Mucosa of descending colon (tissue), 3 donors: ENCODE data around the gene AAMDC. TPM values are rescaled to one million over a fixed set of nuclear protein-coding genes. Genes with fewer than 3 reads are reported as not detected.

Source experiments
- ATAC-seq: fragments of 200-7000 bp; cut with Tn5 transposase; one replicate; pipeline ENCODE4 v1.9.1; 2020; ENCODE audit warnings: mild to moderate bottlenecking, moderate library complexity
- DNase-seq, 3 donors: peaks; one replicate each; pipeline ENCODE4 v3.0.0-alpha.2; 2020
- H3K36me3 ChIP-seq: fragments of 200-600 bp; one replicate; pipeline ENCODE4 v1.8.0; 2021; ENCODE audit warnings: low read depth, mild to moderate bottlenecking
- H3K4me1 ChIP-seq: fragments of 200-600 bp; one replicate; pipeline ENCODE4 v1.8.0; 2021; ENCODE audit warnings: low read depth, mild to moderate bottlenecking
- H3K4me3 ChIP-seq: fragments of 200-600 bp; one replicate; pipeline ENCODE4 v1.8.0; 2021; ENCODE audit warnings: mild to moderate bottlenecking
- H3K9me3 ChIP-seq: fragments of 200-600 bp; one replicate; pipeline ENCODE4 v1.8.0; 2021; ENCODE audit warnings: mild to moderate bottlenecking
- CTCF ChIP-seq: fragments of 200-600 bp; IDR thresholded peaks from one replicate; pipeline ENCODE4 v1.8.0; 2022; ENCODE audit warnings: antibody characterized with exemption, mild to moderate bottlenecking
- intact Hi-C, 2 donors: fragments of 100-400 bp; cut with DNase I in 1 of 2; cut with micrococcal nuclease in 1 of 2; formaldehyde crosslinking; loops; one replicate each; pipeline versions ENCODE4 v1.11.0 to v1.11.1; 2022; cut with DNase I, micrococcal nuclease
- total RNA-seq, 3 donors: library from RNA; stranded (reverse); fragmentation: NEBNext Ultra II Directional in 2 of 3; extraction: Animal tissue kit (Norgen Biotek cat#: 25700) in 2 of 3; gene quantifications; one replicate each; pipeline versions ENCODE4 v1.2.1 to v1.2.4, GENCODE V29; 2021 to 2023
- donor health status: DM: no; HTN: no; CAD: no; lungs with moderate emphysema.
- donor health status: DM: no; HTN: no; CAD: no.
- donor health status: DM: no; HTN: yes; CAD: no.

Gene AAMDC
- total RNA-seq, 3 donors from 2014 or later: 22.9 to 28.1 (median 27.9) TPM

- Histone ChIP-seq H3K4me1 (no peaks in the 10 kb centered on the region), H3K9me3 (peaks cover 3% of the 10 kb centered on the region), H3K4me3 (no peak overlapping the region), H3K36me3 (no peaks in the 10 kb centered on the region)
- DNase-seq: no peak
- TF ChIP-seq CTCF: no peak
- intact Hi-C loops: no loop called here
- no peak for ATAC-seq
Measured at GRCh38 chr11:77791301-77791700, 29.6 kb upstream of the AAMDC start.

- H3K4me3 ChIP-seq: no peak overlapping the region
- H3K9me3 ChIP-seq: peaks cover 3% of the 10 kb centered on the region
- no peak for ATAC-seq
- H3K4me1 ChIP-seq: no peaks in the 10 kb centered on the region
- no peaks in the 10 kb centered on the region for H3K36me3 ChIP-seq
- DNase-seq: no peak
- intact Hi-C loops: no loop called here
- no peak for TF ChIP-seq CTCF
Measured at GRCh38 chr11:77793972-77794371, 27.0 kb upstream of the AAMDC start.

- no peak for TF ChIP-seq CTCF
- intact Hi-C loops: no loop called here
- no peak for DNase-seq
- H3K4me3 ChIP-seq: no peak overlapping the region
- no peaks in the 10 kb centered on the region for H3K9me3 ChIP-seq
- H3K4me1 ChIP-seq: peaks cover 3% of the 10 kb centered on the region
- no peak for ATAC-seq
- no peaks in the 10 kb centered on the region for H3K36me3 ChIP-seq
Measured at GRCh38 chr11:77799338-77799737, 21.6 kb upstream of the AAMDC start.

GRCh38 chr11:77800449-77800848, 20.5 kb upstream of the AAMDC start:
- Histone ChIP-seq H3K9me3 (no peaks in the 10 kb centered on the region), H3K36me3 (no peaks in the 10 kb centered on the region), H3K4me1 (peaks cover 3% of the 10 kb centered on the region), H3K4me3 (no peak overlapping the region)
- intact Hi-C loops: no loop called here
- DNase-seq (no peak), ATAC-seq (no peak)
- no peak for TF ChIP-seq CTCF

- H3K36me3 ChIP-seq: no peaks in the 10 kb centered on the region
- ATAC-seq (no peak), DNase-seq (no peak)
- no peaks in the 10 kb centered on the region for H3K9me3 ChIP-seq
- H3K4me3 ChIP-seq: no peak overlapping the region
- peaks cover 3% of the 10 kb centered on the region for H3K4me1 ChIP-seq
- intact Hi-C loops: no loop called here
- no peak for TF ChIP-seq CTCF
Measured at GRCh38 chr11:77801477-77801876, 19.5 kb upstream of the AAMDC start.

- DNase-seq (no peak), ATAC-seq (no peak)
- no peak overlapping the region for H3K4me3 ChIP-seq
- H3K9me3 ChIP-seq: no peaks in the 10 kb centered on the region
- peaks cover 3% of the 10 kb centered on the region for H3K4me1 ChIP-seq
- intact Hi-C loops: no loop called here
- no peak for TF ChIP-seq CTCF
- no peaks in the 10 kb centered on the region for H3K36me3 ChIP-seq
Measured at GRCh38 chr11:77806415-77806814, 14.5 kb upstream of the AAMDC start.
